IPS DF 6.9 (cell line): ENCODE data around the gene SSTR4.

Experiments used
- DNase-seq: peaks from one replicate; pipeline ENCODE4 v3.0.0-alpha.2; 2013; ENCODE audit warnings: low read depth, low spot score
- H3K27ac ChIP-seq: one replicate; pipeline ENCODE4 v1.5.1; 2013; ENCODE audit warnings: low read length, control low read depth
- H3K27me3 ChIP-seq: 2 replicates; pipeline ENCODE4 v1.6.1; 2013; ENCODE audit warnings: mild to moderate bottlenecking, low read length; ENCODE audit not compliant: control insufficient read depth, insufficient read depth
- H3K36me3 ChIP-seq: 2 replicates; pipeline ENCODE4 v1.6.1; 2013; ENCODE audit warnings: low read length; ENCODE audit not compliant: control insufficient read depth, insufficient read depth
- H3K4me1 ChIP-seq: 2 replicates; pipeline ENCODE4 v1.6.1; 2013; ENCODE audit warnings: low read length; ENCODE audit not compliant: control insufficient read depth, insufficient read depth
- H3K4me3 ChIP-seq: 2 replicates; pipeline ENCODE4 v1.5.1; 2013; ENCODE audit warnings: mild to moderate bottlenecking, low read length
- H3K9me3 ChIP-seq: 2 replicates; pipeline ENCODE4 v1.6.1; 2013; ENCODE audit warnings: low read length, inconsistent platforms; ENCODE audit not compliant: control insufficient read depth, insufficient read depth
- WGBS: extraction: QIAGEN DNeasy Blood & Tissue Kit; methylation state at CpG from one replicate; pipeline ENCODE4 v1.1.7; 2013; ENCODE audit warnings: mixed read lengths, missing lambda C conversion rate; ENCODE audit not compliant: insufficient read length, insufficient coverage; 5-methylcytosine and 5-hydroxymethylcytosine counted together

Gene SSTR4

DNA sequence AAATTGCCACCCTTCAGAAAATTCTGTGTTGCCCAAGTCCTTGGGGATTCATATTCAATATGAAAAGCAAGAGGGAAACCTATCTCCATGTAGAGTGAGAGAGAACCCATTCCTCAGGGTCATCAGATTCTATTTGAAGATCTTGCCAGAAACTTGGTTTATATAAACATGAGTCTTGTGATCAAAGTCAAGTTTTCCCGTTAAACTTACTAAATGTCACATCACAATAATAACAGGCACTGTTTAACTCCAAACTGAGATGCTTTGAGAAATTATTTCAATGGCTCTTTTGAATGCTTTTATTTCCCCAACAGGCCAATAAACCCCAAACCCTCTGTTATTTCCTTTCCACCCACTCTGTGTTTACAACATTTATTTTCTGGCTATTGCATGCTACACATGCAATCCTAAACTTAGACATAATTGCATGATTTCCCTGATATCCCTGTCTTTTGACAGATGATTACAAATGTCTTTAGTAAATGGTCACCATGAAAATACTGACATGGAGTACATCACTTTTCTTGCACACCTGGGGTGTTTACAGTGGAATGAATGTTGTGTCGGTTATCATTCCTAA is 31.1 kb upstream of the SSTR4 start:
- no peak overlapping the region for H3K27ac ChIP-seq
- H3K9me3 ChIP-seq: no peaks in the 10 kb centered on the region
- DNase-seq: no peak
- H3K4me3 ChIP-seq: no peak overlapping the region
- peaks cover 2% of the 10 kb centered on the region; the same call in 1 of the 2 replicates for H3K4me1 ChIP-seq
- no peaks in the 10 kb centered on the region for H3K36me3 ChIP-seq
- H3K27me3 ChIP-seq: no peaks in the 10 kb centered on the region
- no CpG with 5 or more reads among the region's 2 CpGs for WGBS

DNA sequence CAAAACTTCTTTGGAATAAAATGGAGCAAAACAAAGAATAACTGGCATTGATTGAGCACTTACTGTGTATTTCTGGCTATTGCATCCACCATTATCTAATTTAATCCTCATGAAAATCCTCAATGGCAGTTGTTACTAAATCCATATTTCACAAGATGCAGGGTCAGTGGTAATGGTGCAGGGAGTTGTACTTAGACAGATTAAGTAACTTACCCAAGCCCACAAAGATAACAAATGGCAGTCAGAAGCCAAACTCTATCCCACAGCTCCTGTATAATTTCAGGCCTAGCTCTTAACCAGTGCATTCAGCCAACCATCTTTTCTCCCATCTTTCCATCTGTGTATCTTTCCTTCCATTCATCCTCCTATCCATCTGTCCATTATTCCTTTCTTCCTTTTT is 29.3 kb upstream of the SSTR4 start:
- H3K4me1 ChIP-seq: peaks cover 2% of the 10 kb centered on the region
- DNase-seq: no peak
- no peaks in the 10 kb centered on the region for H3K36me3 ChIP-seq
- H3K27ac ChIP-seq: no peak overlapping the region
- no peaks in the 10 kb centered on the region for H3K27me3 ChIP-seq
- H3K4me3 ChIP-seq: no peak overlapping the region
- no peaks in the 10 kb centered on the region for H3K9me3 ChIP-seq

DNA sequence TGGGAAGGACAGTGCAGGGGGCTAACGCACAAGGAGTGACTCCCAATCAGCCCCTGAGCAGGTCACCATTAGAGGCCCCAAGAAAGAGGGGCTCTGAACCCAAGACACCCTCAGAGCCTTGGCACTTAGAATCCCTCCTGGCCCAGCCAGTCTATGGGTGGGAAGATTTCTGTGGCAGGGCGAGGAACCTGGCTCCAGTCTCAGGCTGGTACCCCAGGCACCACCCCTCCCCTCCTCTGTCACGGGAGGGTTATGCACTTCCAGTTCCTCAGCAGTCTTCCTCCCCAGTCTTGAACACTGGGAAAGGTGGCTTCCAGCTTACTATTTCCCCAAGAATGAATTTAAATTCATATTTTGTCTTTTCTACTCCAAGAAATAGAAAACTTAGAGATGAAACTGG is 27.6 kb upstream of the SSTR4 start:
- peaks cover 2% of the 10 kb centered on the region for H3K4me1 ChIP-seq
- WGBS: no CpG with 5 or more reads among the region's 3 CpGs
- H3K4me3 ChIP-seq: no peak overlapping the region
- H3K27me3 ChIP-seq: no peaks in the 10 kb centered on the region
- H3K27ac ChIP-seq: no peak overlapping the region
- no peaks in the 10 kb centered on the region for H3K9me3 ChIP-seq
- no peak for DNase-seq
- H3K36me3 ChIP-seq: no peaks in the 10 kb centered on the region

DNA sequence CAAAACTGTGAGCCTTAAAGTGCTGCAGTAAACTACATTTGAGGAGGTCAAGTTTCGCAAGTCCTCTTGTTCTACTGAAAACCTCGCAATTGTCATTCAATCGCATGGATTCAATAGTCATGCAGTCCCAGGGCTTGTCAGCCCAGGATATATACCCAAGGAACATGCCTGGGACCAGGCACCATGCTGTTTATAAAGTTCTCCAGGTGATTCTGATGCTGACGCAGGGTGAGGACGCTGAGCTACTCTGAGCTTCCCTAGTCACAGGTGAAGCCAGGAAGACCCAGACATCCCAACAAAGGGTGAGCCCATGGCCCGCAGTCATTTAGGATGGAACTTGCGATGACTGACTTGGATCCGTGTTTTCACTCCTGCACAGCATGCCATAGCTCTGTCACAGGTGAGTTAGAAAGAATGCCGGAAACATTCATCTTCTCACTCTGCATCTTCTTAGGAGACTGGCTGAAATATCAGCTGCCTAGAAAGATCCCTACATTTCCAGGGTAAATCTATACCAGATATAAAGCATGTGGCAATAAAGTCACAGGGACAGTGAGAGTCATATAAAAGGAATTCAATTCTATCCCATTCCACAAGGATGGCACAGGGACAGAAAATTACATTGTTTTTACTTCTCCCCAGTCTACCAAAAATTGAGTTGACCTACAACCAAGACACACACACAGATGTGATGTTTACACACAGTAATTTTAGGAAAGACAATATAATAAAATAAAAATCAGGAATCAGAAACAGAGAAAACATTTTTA is 27.0 kb upstream of the SSTR4 start:
- H3K4me3 ChIP-seq: no peak overlapping the region
- no CpG with 5 or more reads among the region's 9 CpGs for WGBS
- H3K36me3 ChIP-seq: no peaks in the 10 kb centered on the region
- no peak overlapping the region for H3K27ac ChIP-seq
- no peaks in the 10 kb centered on the region for H3K27me3 ChIP-seq
- H3K4me1 ChIP-seq: peaks cover 2% of the 10 kb centered on the region
- no peaks in the 10 kb centered on the region for H3K9me3 ChIP-seq
- DNase-seq: no peak

DNA sequence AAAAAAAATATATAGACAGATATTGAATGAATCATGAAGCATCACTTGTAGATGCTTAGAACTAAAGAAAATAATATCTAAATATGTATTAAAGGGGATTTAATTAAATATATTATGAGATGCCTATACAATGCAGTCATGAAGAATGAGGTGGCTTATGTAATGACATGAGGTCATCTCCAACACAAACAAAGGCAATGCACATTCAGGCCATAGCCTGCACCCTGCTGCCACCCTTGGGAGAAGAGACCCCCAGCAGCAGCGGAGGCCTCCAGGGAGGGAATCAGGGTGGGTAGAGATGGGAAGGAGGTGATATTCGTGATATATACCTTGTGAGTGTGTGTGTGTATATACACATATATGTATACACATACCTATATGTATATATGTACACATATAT is 26.4 kb upstream of the SSTR4 start:
- no CpG with 5 or more reads among the region's 2 CpGs for WGBS
- Histone ChIP-seq H3K27ac (no peak overlapping the region), H3K27me3 (no peaks in the 10 kb centered on the region), H3K4me3 (no peak overlapping the region), H3K9me3 (no peaks in the 10 kb centered on the region), H3K36me3 (no peaks in the 10 kb centered on the region), H3K4me1 (peaks cover 2% of the 10 kb centered on the region)
- no peak for DNase-seq

DNA sequence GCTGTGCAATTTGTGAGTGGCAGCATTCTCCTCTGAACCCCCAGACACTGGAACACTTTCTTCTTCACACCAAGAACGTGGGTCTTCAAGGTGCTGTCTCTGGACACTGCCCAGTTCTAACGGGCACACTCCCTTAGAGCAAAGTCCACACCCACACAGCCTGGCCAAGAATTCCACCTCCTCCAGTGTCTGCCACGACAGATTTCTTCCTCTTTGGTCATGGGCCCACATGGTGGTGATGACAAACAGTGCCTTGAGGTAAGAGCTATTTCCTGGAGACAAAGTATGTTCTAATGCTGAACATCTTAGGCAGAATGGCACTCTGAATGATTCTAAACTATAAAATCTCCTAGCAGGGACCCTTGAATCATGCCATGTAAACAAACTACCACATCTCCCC is 25.5 kb upstream of the SSTR4 start:
- DNase-seq: no peak
- WGBS: no CpG with 5 or more reads among the region's 3 CpGs
- no peak overlapping the region for H3K4me3 ChIP-seq
- peaks cover 2% of the 10 kb centered on the region for H3K4me1 ChIP-seq
- H3K9me3 ChIP-seq: no peaks in the 10 kb centered on the region
- H3K27me3 ChIP-seq: no peaks in the 10 kb centered on the region
- H3K27ac ChIP-seq: no peak overlapping the region
- no peaks in the 10 kb centered on the region for H3K36me3 ChIP-seq

DNA sequence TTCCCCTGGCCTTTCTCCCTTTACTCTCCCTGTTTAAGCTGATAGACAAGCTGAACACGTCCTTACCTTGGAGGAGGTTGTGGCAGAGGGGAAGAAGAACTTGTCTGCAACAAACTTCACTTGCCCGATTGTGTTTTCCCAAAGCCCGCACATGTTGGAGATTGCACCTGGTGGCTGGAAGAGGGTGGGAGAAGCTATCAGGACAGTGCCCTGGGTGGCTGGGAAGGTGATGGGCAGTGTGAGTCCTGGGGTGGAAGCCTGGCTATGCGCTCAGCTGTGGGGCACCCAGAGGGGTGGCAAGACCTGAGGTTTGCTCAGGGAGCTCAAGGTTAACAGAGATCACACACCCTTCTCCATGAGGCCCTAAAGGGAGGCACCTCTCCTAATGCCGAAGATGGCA is 25.0 kb upstream of the SSTR4 start:
- Histone ChIP-seq H3K27ac (no peak overlapping the region), H3K9me3 (no peaks in the 10 kb centered on the region), H3K27me3 (no peaks in the 10 kb centered on the region), H3K4me3 (no peak overlapping the region), H3K4me1 (peaks cover 2% of the 10 kb centered on the region), H3K36me3 (no peaks in the 10 kb centered on the region)
- no peak for DNase-seq
- WGBS: no CpG with 5 or more reads among the region's 5 CpGs

DNA sequence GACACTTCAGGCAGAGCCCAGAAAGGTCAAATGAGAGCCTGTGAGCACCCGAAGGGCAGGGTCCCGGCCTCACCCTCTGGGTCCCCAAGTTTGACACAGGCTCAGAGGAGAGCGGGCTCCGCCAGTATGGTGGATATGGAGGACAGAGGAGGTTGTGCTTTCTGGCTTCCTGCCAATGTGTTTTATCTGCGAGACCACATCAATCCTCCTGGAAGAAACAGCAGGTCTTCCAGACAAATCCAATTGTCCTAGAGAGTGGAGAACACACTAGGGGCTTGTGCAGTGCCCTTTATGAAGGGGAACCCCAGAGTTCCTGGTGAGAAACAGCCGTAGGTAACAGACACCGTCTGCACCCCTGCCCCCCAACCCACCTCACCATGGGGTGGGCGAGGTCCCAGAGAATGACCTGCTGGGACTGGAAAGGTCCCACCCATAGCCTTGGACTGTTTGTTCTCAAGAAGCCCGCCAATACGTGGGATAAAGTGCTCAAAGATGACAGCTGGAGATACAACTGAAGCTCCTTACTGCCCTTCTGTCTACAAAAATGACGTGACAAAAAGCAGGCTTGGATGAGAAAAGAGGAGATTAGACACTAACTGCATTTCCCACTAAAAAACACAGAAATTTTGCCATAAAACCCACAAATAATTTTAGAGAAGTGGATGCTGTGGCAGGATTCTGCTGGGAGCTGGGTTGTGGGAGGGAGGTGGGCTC is 23.9 kb upstream of the SSTR4 start:
- Histone ChIP-seq H3K27me3 (no peaks in the 10 kb centered on the region), H3K4me3 (no peak overlapping the region), H3K36me3 (no peaks in the 10 kb centered on the region), H3K4me1 (peaks cover 2% of the 10 kb centered on the region), H3K27ac (no peak overlapping the region), H3K9me3 (no peaks in the 10 kb centered on the region)
- no CpG with 5 or more reads among the region's 11 CpGs for WGBS
- DNase-seq: no peak

DNA sequence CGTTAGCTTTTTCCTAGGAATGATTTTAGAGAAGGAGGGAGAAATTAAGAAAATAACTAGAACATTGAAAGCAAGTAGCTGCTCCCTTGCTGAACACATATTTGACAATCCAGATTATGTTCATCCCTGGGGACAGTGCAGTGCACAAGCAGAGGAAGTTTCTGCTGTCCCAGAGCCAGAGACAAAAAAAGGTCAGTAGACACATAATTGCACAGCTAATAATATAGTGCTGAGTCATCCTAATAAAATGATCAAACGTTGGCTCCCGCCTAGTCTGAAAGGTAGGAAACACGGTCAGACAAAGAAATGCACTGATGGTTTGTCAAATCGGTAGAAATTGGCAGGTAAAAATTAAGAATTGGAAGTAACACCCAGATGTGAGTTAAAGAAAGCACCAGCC is 21.7 kb upstream of the SSTR4 start:
- Histone ChIP-seq H3K27ac (no peak overlapping the region), H3K27me3 (no peaks in the 10 kb centered on the region), H3K4me1 (no peaks in the 10 kb centered on the region; the same call in 1 of the 2 replicates), H3K36me3 (no peaks in the 10 kb centered on the region), H3K4me3 (no peak overlapping the region), H3K9me3 (no peaks in the 10 kb centered on the region)
- DNase-seq: no peak
- no CpG with 5 or more reads among the region's 5 CpGs for WGBS

DNA sequence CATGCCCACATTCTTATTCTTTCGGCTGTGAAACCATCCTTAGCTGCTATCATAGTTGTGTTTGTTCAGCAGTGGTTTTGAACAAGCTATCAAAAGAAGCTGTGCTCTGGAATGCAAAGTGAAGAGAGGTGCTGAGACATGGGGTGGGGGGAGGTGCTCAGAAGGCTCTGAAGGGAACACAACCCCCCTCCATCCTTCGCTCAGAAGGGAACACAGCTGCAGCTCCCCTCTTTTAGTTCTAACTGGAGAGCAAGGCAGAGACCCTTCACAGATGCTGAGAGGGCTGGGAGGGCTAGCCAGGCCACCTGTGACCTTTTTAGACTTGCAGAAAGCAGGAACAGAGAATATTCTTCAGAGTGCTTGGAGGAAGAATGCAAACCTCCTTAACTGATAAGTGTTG is 17.6 kb upstream of the SSTR4 start:
- Histone ChIP-seq H3K9me3 (no peaks in the 10 kb centered on the region), H3K4me1 (no peaks in the 10 kb centered on the region), H3K4me3 (no peak overlapping the region), H3K27me3 (no peaks in the 10 kb centered on the region), H3K27ac (no peak overlapping the region), H3K36me3 (no peaks in the 10 kb centered on the region)
- no peak for DNase-seq
- WGBS: no CpG with 5 or more reads among the region's 2 CpGs
